H1 (cell line): ENCODE data around the gene PCDHGB6.

ENCODE experiments used
- BACH1 ChIP-seq: IDR thresholded peaks from 2 replicates; pipeline ENCODE4 v1.6.1; 2012; ENCODE audit warnings: low read length, improper control_type of control experiment
- CBX8 ChIP-seq: fragments of 300-800, 300-1000 bp; sonication (generic); IDR thresholded peaks from 2 replicates; pipeline ENCODE4 v1.7.1; 2016; ENCODE audit warnings: low read depth, low read length, borderline replicate concordance
- CEBPB ChIP-seq: IDR thresholded peaks from 2 replicates; pipeline ENCODE4 v1.6.1; 2012; ENCODE audit warnings: low read depth, low read length
- CHD1 ChIP-seq: IDR thresholded peaks from 2 replicates; pipeline ENCODE4 v1.6.1; 2012; ENCODE audit warnings: low read depth, low read length, improper control_type of control experiment
- CTCF ChIP-seq, 3 experiments: IDR thresholded peaks; 1 replicate in 2 of 3; 2 replicates in 1 of 3; pipeline versions ENCODE4 v1.5.1 to v1.6.1; 2011; ENCODE audit warnings: low read length in 3 of 3, mild to moderate bottlenecking in 3 of 3, inconsistent platforms in 2 of 3, low read depth in 1 of 3, moderate library complexity in 1 of 3; ENCODE audit not compliant: insufficient read depth in 1 of 3; ENCODE audit errors: control extremely low read depth in 1 of 3
- EP300 ChIP-seq, 2 experiments: IDR thresholded peaks; 1 replicate in 1 of 2; 2 replicates in 1 of 2; pipeline ENCODE4 v1.6.1; 2011 to 2012; ENCODE audit warnings: low read depth in 2 of 2, low read length in 2 of 2, mild to moderate bottlenecking in 2 of 2, borderline replicate concordance in 1 of 2, inconsistent platforms in 1 of 2, moderate library complexity in 1 of 2
- EZH2 ChIP-seq: fragments of 200-600 bp; sonication (generic); IDR thresholded peaks from 2 replicates; pipeline ENCODE4 v1.7.1; 2012; ENCODE audit warnings: low read depth, mild to moderate bottlenecking, moderate library complexity, low read length, inconsistent platforms; ENCODE audit not compliant: severe bottlenecking
- JUN ChIP-seq: IDR thresholded peaks from 2 replicates; pipeline ENCODE4 v1.6.1; 2011; ENCODE audit warnings: low read depth, mild to moderate bottlenecking, improper control_type of control experiment, low read length
- JUND ChIP-seq: IDR thresholded peaks from 2 replicates; pipeline ENCODE4 v1.6.1; 2011; ENCODE audit warnings: mild to moderate bottlenecking, improper control_type of control experiment, low read length
- PHF8 ChIP-seq: fragments of 200-600 bp; sonication (generic); conservative IDR thresholded peaks from 2 replicates; pipeline ENCODE4 v1.7.1; 2012; ENCODE audit warnings: low read depth, mild to moderate bottlenecking, inconsistent platforms, low read length, moderate library complexity
- POLR2A ChIP-seq, 2 experiments: IDR thresholded peaks; 1 replicate in 1 of 2; 2 replicates in 1 of 2; pipeline ENCODE4 v1.6.1; 2011; ENCODE audit warnings: low read depth in 2 of 2, low read length in 2 of 2, mild to moderate bottlenecking in 2 of 2; ENCODE audit errors: control extremely low read depth in 1 of 2
- POLR2AphosphoS5 ChIP-seq: IDR thresholded peaks from 2 replicates; pipeline ENCODE4 v1.6.1; 2011; ENCODE audit warnings: low read depth, low read length
- RNF2 ChIP-seq: fragments of 200-900, 300-1000 bp; sonication (generic); IDR thresholded peaks from 2 replicates; pipeline ENCODE4 v1.7.1; 2016; ENCODE audit warnings: borderline replicate concordance, low read depth, mild to moderate bottlenecking, antibody characterized with exemption, low read length; ENCODE audit not compliant: poor library complexity, severe bottlenecking; ENCODE audit errors: missing control alignments
- TCF12 ChIP-seq: IDR thresholded peaks from 2 replicates; pipeline ENCODE4 v1.6.1; 2011; ENCODE audit warnings: low read depth, mild to moderate bottlenecking, low read length

GRCh38 chr5:141382469-141383294, 25.1 kb upstream of the PCDHGB6 start, which contains the start of gene PCDHGA7:
- TF ChIP-seq CTCF (IDR thresholded peaks at IDR 0.05; ENCODE audit: control extremely low read depth in 1 of 3, insufficient read depth in 1 of 3, low read depth in 1 of 3, low read length in 3 of 3) (no peak), EP300 (IDR thresholded peaks at IDR 0.05; ENCODE audit: borderline replicate concordance in 1 of 2, low read depth in 2 of 2, low read length in 2 of 2) (no peak), EZH2 (no peak), CHD1 (no peak), JUND (no peak), CEBPB (no peak), PHF8 (no peak), POLR2A (IDR thresholded peaks at IDR 0.05; ENCODE audit: control extremely low read depth in 1 of 2, low read depth in 2 of 2, low read length in 2 of 2) (no peak), CBX8 (no peak), BACH1 (no peak), RNF2 (no peak), TCF12 (no peak), JUN (no peak), POLR2AphosphoS5 (no peak)
